Tongue (tissue), 2 donors: ENCODE results near the gene TRAF4. TPM values are rescaled to one million over a fixed set of nuclear protein-coding genes. Genes with fewer than 3 reads are reported as not detected.

Source experiments
- DNase-seq: peaks from one replicate; pipeline ENCODE4 v3.0.0-alpha.2; 2015
- total RNA-seq: library from RNA; depleted of rRNA; stranded (reverse); fragments of >200 nt; gene quantifications from one replicate; pipeline ENCODE4 v1.2.3, GENCODE V29; 2014

Gene TRAF4, protein sequence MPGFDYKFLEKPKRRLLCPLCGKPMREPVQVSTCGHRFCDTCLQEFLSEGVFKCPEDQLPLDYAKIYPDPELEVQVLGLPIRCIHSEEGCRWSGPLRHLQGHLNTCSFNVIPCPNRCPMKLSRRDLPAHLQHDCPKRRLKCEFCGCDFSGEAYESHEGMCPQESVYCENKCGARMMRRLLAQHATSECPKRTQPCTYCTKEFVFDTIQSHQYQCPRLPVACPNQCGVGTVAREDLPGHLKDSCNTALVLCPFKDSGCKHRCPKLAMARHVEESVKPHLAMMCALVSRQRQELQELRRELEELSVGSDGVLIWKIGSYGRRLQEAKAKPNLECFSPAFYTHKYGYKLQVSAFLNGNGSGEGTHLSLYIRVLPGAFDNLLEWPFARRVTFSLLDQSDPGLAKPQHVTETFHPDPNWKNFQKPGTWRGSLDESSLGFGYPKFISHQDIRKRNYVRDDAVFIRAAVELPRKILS
- total RNA-seq, result 18.6 TPM

DNA sequence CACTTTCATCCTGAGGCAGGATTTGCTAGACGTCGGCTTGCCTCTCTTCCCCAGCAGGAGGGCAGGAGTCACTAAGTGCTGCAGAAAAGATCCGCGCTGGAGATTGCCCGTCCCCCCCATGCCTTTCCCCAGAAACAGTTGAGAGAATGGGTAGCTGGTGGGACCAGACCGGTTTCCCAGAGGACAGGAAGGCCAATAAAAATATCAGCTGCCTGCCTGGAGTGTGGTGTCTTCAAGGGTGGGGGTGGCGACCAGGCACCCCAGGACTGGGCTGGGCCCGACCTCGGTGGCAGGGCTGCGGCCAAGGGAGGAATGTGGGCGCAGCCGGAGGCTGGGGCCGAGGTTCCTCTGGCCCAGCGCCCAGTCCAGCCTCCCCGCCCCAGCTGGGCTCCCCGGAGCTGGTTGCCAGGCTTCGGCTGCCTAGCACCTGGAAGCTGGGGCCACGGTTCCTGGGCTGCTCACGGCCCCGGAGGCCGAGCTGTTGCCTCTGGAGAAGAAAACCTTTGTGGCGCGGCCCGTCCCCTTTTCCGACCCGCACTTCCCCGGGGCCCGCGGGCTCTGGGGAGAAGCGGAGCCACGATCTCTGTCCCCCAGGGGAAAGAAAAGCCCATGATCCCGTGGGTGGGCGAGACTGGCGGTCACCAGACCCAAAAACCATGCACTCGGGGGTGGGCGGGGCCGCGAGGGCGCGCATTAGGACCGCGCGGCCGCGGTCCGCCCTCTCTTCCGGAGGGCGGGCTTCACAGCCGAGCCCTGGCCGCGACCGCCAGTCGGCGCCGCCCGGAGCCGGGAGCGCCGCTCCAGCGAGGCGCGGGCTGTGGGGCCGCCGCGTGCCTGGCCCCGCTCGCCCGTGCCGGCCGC is at the start of gene TRAF4:
Gene TRAF4 (plus strand): TSS at position 769 of the 861 bp plus-strand sequence. CDS start 102 bp downstream, outside the sequence.
- DNase-seq, result peak; percentile 94

DNA sequence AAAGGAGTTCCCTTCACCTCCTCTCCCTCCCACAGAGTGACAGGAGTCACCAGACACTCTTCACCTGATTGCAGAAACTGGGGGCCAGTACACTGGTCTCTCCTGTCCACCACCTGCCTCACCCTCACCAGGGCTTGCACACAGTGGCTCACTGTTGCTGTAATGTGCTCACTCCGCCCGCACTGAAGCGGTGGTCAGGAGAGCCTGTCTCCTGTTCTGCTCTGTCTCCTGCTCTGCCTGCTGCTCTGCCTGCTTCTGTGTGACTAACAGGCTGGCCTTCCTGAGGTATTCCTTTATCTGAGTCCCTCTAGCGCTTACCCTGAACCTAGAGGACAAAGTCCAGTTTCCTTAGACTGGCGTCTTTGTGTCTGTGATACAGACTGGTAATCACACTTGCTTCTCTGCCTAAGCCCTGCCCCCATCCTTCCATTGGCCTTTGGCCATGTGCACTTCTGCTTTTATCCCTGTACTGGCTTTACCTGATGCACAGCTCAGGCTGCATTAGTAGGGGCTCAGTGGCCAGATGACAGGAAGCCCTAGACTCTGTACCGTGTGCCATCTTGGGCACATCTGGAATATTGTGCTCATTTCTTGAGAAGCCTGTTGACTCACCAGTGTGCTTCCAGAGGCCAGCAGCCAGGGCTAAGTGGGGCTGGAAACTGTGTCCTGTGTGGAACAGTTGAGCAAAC is 45.4 kb upstream of the TRAF4 start:
- no peak for DNase-seq

DNA sequence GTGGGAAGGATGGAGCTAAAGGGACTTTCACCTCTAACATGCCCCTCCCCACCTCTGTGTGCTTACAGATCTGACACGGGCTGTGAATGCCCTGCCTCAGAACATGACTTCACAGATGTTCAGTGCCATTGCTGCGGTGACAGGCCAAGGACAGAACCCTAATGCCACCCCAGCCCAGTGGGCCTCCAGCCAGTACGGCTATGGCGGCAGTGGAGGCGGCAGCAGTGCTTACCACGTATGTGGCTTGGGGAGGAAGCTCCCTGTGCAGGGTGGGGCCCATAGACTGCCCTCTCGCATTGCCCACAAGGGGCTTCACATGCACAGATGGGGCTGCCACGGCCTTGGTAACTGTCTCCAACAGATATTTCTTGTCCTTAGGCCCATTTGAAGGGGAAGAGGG is 43.5 kb upstream of the TRAF4 start:
- DNase-seq, result no peak

DNA sequence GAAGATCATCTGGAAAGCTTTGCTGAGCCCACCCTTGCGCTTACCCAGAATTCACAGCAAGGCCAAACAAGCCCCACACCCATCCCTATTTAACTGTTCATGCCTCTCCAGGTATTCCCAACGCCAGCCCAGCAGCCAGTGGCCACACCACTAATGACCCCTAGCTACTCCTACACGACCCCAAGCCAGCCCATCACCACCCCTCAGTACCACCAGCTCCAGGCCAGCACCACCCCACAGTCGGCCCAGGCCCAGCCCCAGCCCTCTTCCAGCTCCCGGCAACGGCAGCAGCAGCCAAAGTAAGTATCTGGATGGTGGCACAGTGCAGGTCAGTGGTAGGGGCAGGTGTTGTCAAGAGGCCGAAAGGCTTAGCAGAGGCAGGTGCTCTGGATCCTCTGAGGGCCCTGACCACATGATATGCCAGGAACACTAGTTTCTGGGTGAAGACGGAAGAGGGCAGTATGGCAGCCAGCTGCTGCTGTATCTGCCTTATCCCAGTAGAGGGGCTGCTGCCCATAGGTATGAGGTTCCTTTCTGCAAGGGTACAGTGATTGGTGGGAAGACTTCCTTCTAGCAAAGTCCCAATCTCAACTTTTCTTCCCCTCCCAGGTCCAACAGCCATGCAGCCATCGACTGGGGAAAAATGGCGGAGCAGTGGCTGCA is 42.9 kb upstream of the TRAF4 start:
- no peak for DNase-seq

DNA sequence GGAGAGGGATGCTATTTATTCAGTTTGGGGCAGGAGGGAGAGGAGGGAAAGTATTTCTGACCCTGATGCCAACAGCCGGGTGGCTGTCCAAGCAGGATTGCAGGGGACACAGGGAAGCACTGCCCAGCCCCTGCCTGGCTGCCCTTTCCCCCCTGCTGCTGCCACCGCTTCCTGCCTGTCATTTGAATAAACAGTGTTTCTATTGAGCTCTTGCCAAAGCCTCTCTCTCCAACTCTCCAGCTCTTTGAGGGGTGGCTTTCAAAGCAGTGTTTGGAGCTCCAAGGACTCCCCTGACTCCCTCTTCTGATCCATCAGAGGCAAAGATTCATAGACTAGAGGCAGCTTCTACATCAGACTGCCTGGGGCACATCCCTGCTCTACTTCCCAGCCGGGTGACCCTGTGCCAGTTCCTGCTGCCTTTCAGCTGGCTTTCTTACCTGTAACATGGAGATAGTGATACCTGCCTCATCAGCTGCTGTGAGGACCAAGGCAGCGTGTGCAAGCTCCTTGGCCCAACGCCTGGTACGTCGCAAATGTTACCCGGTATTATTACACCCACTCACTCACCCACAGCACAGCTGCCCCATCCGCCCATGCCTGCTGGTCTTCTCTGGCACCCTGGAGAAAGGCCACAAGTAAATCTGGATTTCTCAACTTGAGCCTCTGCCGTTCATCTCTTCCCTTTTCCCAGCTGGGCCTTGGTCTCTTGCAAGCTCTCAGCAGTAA is 41.6 kb upstream of the TRAF4 start:
- DNase-seq, result no peak

DNA sequence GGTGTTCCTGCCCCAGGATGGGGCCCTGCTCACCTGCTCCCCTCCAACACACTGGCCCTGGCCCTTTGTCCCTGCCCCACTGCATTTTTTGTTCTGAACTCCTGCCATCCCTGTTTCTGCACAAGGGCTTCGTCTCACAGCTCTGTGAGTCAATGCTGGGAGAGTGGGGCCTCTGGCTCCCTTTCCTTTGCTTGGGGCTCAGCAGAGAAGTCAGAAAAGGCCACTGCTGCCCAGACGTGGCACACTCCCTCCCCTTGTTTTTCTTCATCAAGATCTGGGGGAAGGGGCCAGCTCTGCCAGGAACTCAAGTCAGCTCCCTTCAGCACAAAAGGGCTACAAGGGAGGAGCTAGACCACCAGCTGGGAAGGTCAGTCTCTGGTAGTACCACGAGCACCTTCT is 41.1 kb upstream of the TRAF4 start:
- DNase-seq, result no peak

DNA sequence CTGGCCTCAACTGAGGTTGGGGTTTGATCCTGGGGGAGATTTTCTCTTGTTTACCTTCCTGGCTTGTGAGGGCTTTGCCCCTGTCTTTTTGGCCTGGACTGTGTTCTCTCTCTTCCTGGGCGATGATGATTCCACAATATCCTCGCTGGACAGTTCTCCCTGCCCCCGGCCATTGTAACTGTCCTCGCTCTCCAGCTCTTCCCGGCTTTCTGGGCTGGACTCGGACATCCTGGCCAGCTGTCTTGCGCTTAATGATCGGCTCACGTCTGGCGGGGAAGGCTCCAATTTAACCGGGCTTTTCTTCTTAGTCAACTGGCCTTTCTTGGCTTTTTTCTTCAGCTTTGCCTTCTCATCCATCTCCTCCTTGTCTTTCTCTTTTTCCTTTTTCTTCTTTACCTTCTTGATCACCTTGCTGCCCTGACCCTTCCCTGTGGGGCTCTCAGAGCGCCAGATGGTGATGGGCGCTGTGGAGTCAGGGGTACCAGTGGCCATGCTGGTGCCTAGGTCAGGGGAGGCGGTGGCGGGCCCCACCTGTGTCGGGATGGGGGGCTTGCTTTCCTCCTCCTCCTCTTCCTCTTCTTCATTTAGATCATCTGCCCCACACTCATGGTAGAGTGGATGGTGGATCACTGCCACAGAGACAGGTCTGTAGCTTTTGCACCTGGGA is 40.1 kb upstream of the TRAF4 start:
- DNase-seq, result no peak

DNA sequence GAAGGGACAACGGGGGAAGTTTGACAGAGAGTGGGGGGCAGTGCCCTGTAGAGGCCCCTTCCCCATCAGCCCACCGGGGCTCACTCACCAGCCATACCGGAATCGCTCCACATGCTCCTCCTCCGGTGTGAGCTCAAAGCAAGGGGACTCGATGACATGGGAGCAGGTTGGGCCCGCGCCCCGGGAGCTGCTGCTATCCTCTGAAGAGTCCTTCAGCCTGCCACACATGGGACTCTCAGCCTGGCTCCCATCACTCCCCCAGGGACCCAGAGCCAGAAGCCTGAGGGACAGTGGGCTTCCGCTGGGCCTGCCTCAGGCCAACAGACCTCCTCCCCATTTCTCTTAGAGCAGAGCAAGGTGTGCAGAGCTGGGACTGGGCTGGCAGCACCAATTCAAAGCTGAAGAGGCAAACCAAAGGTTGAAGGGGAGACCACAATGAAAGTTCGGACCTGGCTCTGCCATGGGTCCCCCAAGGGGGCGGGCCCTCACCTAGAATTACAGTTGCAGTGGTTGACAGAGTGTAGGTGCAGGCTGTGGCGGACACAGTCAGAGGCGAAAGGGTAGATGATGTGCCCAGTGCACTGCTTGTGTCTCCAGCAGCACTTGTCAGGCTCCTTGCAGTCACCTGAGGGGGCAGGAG is 39.5 kb upstream of the TRAF4 start:
- DNase-seq, result no peak

DNA sequence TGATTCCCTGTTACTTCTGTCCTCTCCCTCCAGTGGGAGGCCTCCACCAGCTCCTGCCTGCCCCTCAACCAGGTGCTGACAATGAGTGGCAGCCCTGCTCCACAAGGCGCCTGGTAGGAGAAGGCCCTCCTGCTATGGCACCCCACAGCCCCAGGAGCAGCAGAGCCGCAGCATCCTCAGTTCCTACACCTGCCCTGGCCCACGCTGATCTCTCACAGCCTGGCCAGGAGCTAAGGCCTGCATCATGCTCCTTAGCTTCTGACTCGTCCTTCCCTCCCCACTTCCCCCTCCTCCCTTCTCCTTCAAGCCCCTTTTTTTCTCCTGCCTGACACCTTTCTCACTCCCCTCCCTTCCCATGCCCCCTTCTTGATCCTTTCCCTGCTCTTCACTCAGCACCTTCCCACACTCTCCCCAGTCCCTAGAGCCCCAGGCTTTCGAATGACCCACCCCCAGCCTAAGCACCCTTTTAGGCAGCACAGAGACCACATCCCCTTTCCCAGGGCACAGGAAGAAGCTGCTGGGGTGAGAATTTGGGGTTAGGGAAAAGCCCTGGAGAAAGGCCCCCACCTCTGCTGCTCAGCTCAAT is 38.6 kb upstream of the TRAF4 start:
- no peak for DNase-seq

DNA sequence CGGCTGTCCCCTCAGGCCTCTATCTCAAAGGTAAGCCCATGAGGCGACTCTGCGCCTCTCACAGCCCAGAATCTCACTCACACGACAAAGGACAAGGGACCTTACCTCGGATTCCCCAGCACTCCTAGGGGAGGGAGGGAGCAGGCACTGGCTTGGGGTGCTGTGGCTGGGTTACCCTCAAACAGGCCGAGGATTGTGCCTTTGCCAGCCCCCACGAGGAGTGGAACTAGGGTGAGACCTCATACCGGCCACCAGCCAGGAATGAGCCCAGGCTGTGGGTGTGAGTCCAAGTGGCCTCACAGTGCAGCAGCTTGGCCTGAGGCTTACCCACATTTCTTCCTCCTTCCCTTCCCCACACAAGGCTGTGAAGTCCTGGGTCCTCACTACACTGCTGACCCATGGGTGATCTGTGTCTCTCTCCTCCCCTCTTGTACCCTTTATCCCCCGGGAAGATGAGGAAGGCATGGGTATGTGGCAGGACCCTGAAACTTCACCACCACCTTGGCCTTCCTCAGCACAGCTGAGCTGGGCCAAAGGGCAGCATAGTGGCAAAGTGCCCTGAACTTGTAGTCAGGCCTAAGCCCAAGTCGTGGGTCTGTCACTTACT is 38.0 kb upstream of the TRAF4 start:
- DNase-seq, result no peak

DNA sequence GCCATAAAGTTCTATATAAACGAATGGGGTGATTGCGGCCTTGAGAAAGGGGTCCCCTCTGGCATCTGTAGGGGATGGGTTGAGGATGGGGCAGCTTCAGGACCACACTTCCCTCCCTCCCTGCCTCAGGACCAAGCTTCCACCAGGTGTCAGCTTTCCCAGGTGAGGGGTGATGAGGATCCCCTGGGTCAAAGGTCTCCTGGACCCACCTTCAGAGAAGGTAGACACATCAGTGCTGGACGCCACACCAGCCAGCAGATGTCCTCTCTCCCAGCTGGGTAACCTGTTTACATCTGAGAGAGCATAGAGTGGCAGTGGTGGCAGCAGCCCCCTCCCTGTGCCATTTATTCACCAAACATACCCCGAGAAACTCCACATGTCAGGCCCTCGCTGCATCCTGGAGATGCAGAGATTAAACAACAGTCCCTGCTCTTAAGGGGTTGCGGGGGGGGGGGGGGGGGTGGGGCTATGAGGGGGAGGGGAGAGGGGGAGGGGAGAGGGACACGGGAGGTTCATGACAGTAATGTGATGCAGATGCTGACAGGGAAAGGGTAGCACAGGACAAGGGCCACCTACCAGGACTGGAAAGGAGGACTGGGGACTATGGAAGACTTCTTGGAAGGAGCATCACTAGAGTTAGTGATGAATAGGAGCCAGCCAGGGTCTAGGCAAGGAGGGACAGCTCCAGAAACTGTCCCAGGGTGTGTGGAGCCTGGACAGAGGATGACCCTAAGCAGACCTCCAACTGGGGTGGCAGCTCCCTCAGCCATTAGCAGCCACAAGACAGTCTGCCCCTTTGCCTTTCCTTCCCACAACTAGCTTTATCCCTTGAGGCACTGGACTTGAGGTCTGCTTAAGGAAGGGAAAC is 37.1 kb upstream of the TRAF4 start:
- no peak for DNase-seq

DNA sequence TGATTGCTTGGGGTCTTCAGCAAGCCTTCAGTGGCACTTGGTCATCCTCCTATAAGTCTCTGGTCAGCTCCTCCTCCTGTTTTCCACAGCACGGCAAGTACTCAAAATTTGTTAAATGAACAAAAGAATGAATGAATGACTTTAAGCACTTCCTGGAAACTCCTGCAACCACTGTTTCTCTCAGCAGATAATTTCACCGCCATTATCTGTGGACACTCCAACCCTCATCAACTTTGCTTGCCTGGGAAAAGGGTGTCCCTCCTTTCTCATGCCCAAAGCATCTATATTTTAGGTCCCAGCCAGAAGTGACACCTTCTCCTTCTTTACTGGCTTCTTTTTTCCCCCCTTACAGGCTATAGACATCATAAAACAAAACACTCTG is 36.5 kb upstream of the TRAF4 start:
- DNase-seq, result no peak

DNA sequence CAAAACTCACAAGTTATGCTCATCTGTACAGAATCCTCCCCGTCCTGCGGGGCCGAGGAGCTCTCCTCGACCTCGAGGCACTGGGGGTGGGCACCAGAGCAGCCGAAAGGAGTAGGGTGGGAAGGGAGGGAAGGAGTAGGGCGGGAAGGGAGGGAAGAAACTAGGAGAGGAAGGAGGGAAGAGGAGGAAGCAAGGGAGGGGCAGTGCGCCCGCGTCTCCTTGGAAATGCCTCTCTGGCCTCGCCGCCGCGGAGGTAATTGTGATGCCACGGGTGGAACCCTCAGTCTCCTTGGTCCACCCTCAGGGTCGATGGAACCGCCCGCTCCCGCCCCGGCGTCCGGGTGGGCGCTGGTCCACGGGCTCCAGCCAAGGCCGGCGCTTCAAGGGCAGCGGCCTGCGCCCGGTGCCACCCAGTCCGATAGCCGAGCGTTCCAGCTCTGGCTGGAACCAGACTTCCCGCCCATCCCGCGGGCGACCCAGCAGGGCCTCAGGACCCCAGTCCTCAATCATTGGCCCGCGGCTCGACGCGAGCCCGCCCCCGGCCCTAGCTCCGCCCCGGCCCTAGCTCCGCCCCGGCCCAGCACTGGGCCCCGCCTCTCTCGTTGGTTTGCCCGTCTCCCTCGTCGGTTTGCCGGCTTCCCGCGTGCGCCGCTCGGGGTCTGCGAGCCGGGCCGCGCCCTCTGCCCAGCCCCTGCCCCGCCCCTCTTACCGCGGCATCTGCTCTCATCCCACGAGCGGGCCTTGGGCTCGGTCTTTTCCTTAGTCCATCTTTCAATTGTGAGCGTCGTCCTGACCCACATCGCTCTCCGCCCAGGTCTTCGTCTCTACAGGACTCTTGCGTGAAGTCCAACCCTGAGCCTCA is 32.7 kb upstream of the TRAF4 start:
- peak; percentile 96 for DNase-seq

DNA sequence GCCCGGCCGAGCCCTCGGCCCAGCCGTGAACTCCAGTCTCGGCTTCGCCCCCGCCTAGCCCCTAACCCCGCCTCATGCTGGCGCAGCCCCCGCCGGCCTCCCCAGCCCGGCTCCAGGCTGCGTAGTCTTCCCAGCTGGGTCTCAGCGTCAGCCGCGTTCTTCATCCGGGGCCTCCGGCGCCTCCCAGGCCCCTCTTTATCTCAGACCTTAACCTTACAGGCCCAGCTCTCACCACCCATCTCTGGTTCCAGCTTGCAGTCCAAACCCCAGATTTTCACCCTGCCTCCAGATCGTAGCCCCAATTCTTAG is 32.1 kb upstream of the TRAF4 start, which contains the start of gene PROCA1:
Gene PROCA1 (minus strand): TSS at position 166 of the 309 bp plus-strand sequence. CDS start 228 bp downstream, outside the sequence.
- DNase-seq, result no peak

DNA sequence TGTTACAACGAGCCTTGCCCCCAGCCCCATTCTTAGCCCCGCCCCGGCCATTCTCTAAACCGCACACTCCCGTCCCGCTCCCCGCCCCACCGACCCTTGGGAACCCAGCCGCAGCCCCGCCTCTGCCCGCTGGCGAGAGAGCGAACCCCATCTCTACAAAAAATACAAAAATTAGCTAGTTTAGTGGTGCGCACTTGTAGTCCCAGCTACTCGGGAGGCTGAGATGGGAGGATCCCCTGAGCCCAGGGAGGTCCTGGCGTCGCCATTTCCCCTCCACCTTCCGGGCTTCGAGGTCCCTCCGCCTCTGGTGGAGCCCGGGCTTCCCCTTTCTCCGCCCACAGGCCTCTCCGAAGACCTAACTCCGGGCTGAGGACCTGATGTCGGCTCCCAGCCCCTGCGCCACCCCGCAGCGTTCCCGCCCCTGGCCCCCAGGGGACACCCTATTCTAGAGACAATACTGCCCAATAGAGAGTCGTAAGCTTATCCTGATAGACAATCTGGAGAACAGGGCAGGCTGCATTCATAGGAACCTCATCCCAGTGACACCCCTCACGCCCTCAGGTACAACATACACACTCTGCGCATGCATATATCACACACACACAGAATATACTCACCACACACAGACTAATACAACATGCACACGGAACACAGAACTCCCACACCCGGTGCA is 31.6 kb upstream of the TRAF4 start:
- DNase-seq, result peak; percentile 60

DNA sequence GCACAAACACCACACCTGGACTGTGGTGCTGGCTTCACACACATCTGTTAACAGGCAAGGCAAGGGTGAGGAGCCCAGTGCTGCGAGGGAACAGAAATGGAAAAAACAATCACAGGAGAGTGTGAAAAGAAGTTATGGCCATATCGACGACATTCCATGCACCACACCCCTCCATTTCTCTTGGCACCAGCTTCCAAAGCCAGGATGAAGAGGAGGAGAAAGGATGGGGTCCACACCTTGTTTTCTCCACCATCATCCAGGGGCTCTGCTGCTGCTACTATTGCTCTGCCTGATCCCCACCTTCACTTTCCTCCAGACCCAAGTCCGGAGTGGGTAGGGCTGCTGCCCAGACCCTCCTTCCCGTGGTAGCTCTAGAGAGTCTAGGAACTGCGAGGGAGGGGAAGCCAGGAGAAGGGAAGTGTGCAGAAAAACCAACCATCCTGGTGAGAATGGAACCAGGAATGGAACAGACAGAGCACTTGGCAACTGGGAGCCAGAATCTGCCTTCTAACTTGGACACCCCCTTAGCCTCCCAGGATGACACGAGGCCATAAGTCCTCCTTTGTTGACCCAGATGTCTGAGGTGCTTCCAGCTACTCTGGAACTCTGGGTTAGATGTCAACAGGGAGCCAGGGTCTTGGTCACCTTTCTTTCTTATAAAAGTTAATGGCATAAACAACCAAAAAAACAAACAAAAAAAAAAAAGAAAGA is 31.0 kb upstream of the TRAF4 start:
- no peak for DNase-seq
